ENCODE results near the gene ASB9.

GRCh38 chrX:15233416-15234015 is 36.4 kb downstream of the ASB9 start:
- TF ChIP-seq CTCF (IDR thresholded peaks at IDR 0.05) (no peak), TCF7L2 (IDR thresholded peaks at IDR 0.05; ENCODE audit: low read depth, low read length) (no peak), REST (IDR thresholded peaks at IDR 0.05; ENCODE audit: insufficient read depth in 1 of 2, low read depth in 2 of 2, low read length in 1 of 2) (no peak), POLR2AphosphoS5 (IDR thresholded peaks at IDR 0.05; ENCODE audit: low read depth, low read length) (no peak)
